SU-DHL-6 (cell line): ENCODE data around the gene MAP4K3.

Experiments used
- H2AFZ ChIP-seq: fragments of 200-600 bp; sonication (generic); 2 replicates; pipeline ENCODE4 v1.6.1; 2014; ENCODE audit warnings: low read depth, mild to moderate bottlenecking, moderate library complexity, mixed read lengths, antibody characterized with exemption, low read length; ENCODE audit not compliant: severe bottlenecking
- H3F3A ChIP-seq: fragments of 200-600 bp; shearing (Covaris generic); 2 replicates; pipeline ENCODE4 v1.6.0; 2016; ENCODE audit warnings: antibody characterized with exemption, mild to moderate bottlenecking; ENCODE audit not compliant: insufficient read depth
- H3K27ac ChIP-seq: fragments of 200-600 bp; sonication (generic); 2 replicates; pipeline ENCODE4 v1.5.1; 2016; ENCODE audit warnings: low read depth, mild to moderate bottlenecking, low read length, moderate library complexity, mixed read lengths
- H3K27me3 ChIP-seq: fragments of 200-600 bp; sonication (generic), shearing (Covaris generic); 2 replicates; pipeline ENCODE4 v1.6.0; 2014; ENCODE audit warnings: mild to moderate bottlenecking, low read length
- H3K36me3 ChIP-seq: fragments of 200-600 bp; sonication (generic); 2 replicates; pipeline ENCODE4 v1.6.1; 2014; ENCODE audit warnings: mild to moderate bottlenecking, low read length, mixed read lengths
- H3K4me2 ChIP-seq: fragments of 300-600, 200-600 bp; shearing (Covaris generic), sonication (generic); 2 replicates; pipeline ENCODE4 v1.6.0; 2014; ENCODE audit warnings: low read length, low read depth, mild to moderate bottlenecking; ENCODE audit not compliant: poor library complexity, severe bottlenecking
- H3K4me3 ChIP-seq: fragments of 200-600 bp; sonication (generic); 2 replicates; pipeline ENCODE4 v1.5.1; 2014; ENCODE audit warnings: antibody characterized with exemption, low read length, mild to moderate bottlenecking, mixed read lengths; ENCODE audit not compliant: insufficient read depth, poor library complexity, severe bottlenecking
- H3K79me2 ChIP-seq: fragments of 200-600 bp; sonication (generic); 2 replicates; pipeline ENCODE4 v1.6.1; 2014; ENCODE audit warnings: mild to moderate bottlenecking, low read length, moderate library complexity; ENCODE audit not compliant: insufficient read depth
- H3K9ac ChIP-seq: fragments of 200-600 bp; sonication (generic); 2 replicates; pipeline ENCODE4 v1.7.0; 2014; ENCODE audit warnings: mild to moderate bottlenecking, low read length
- H3K9me2 ChIP-seq: fragments of 200-600 bp; sonication (generic); replicated peaks from 2 replicates; pipeline ENCODE4 v1.6.1; 2014; ENCODE audit warnings: low read length; ENCODE audit not compliant: insufficient read depth
- H3K9me3 ChIP-seq: fragments of 200-600 bp; sonication (generic); 2 replicates; pipeline ENCODE4 v1.6.1; 2014; ENCODE audit warnings: low read length, mixed read lengths; ENCODE audit not compliant: insufficient read depth
- H4K20me1 ChIP-seq: fragments of 200-600 bp; sonication (generic); 2 replicates; pipeline ENCODE4 v1.6.1; 2014; ENCODE audit warnings: low read depth, mild to moderate bottlenecking, antibody characterized with exemption, low read length, moderate library complexity, mixed read lengths
- EZH2phosphoT487 ChIP-seq: fragments of 200-600 bp; sonication (generic), shearing (Covaris generic); conservative IDR thresholded peaks from 2 replicates; pipeline ENCODE4 v1.6.1; 2018; ENCODE audit warnings: mild to moderate bottlenecking, antibody characterized with exemption, low read length, moderate library complexity, mixed read lengths
- TF ChIP-seq, protein P1 (sequence below): fragments of 200-600 bp; sonication (generic); IDR thresholded peaks from one replicate; pipeline ENCODE4 v1.5.1; 2017; ENCODE audit warnings: antibody characterized with exemption, mild to moderate bottlenecking, low read length, moderate library complexity; ENCODE audit not compliant: insufficient read depth, poor library complexity, severe bottlenecking

The MAP4K3 gene

DNA sequence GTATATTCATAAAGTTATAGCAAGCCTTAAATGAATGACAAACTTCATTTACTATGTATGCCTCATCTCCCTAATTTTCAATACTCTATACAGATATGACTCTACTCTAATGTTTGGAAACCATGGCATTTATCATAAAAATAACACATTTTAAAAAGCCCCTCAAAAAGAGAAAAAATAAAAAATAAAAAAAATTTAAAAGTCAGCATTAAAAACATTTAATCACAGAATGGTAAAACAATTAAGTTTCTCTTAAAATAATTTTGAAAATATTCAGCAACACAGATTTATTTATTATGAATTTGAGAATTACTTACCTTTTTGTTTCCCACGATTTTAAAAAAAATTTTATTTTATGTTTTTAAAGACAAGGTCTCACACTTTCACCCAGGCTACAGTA, 128.3 kb downstream of the MAP4K3 start:
- H2AFZ ChIP-seq, result no peak overlapping the region
- H3K27ac ChIP-seq, result no peak overlapping the region
- no peaks in the 10 kb centered on the region for H3K9me2 ChIP-seq
- no peak overlapping the region for H3K4me3 ChIP-seq
- no peak for TF ChIP-seq EZH2phosphoT487
- TF ChIP-seq, protein P1, sequence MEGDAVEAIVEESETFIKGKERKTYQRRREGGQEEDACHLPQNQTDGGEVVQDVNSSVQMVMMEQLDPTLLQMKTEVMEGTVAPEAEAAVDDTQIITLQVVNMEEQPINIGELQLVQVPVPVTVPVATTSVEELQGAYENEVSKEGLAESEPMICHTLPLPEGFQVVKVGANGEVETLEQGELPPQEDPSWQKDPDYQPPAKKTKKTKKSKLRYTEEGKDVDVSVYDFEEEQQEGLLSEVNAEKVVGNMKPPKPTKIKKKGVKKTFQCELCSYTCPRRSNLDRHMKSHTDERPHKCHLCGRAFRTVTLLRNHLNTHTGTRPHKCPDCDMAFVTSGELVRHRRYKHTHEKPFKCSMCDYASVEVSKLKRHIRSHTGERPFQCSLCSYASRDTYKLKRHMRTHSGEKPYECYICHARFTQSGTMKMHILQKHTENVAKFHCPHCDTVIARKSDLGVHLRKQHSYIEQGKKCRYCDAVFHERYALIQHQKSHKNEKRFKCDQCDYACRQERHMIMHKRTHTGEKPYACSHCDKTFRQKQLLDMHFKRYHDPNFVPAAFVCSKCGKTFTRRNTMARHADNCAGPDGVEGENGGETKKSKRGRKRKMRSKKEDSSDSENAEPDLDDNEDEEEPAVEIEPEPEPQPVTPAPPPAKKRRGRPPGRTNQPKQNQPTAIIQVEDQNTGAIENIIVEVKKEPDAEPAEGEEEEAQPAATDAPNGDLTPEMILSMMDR, result no peak
- no peaks in the 10 kb centered on the region for H3K36me3 ChIP-seq
- no peaks in the 10 kb centered on the region for H3K9me3 ChIP-seq
- H3K4me2 ChIP-seq, result no peak overlapping the region
- no peaks in the 10 kb centered on the region for H4K20me1 ChIP-seq
- no peaks in the 10 kb centered on the region for H3F3A ChIP-seq
- no peaks in the 10 kb centered on the region for H3K79me2 ChIP-seq
- H3K27me3 ChIP-seq, result no peaks in the 10 kb centered on the region
- no peak overlapping the region for H3K9ac ChIP-seq

- H3K27ac ChIP-seq, result no peak overlapping the region
Measured at GRCh38 chr2:39306626-39307025, 130.5 kb downstream of the MAP4K3 start.

GRCh38 chr2:39304729-39305128, 132.4 kb downstream of the MAP4K3 start:
- H3F3A ChIP-seq, result no peaks in the 10 kb centered on the region
- H3K79me2 ChIP-seq, result no peaks in the 10 kb centered on the region
- no peaks in the 10 kb centered on the region for H3K9me2 ChIP-seq
- H3K9me3 ChIP-seq, result no peaks in the 10 kb centered on the region
- H3K4me2 ChIP-seq, result no peak overlapping the region
- TF ChIP-seq, protein P1, result no peak
- no peak for TF ChIP-seq EZH2phosphoT487
- no peak overlapping the region for H3K9ac ChIP-seq
- no peaks in the 10 kb centered on the region for H3K36me3 ChIP-seq
- no peaks in the 10 kb centered on the region for H4K20me1 ChIP-seq
- H3K4me3 ChIP-seq, result no peak overlapping the region
- H3K27me3 ChIP-seq, result no peaks in the 10 kb centered on the region
- no peak overlapping the region for H3K27ac ChIP-seq
- H2AFZ ChIP-seq, result no peak overlapping the region

More at GRCh38 chr2:39306626-39307025, 130.5 kb downstream of the MAP4K3 start:
- H2AFZ ChIP-seq, result no peak overlapping the region
- H3K4me3 ChIP-seq, result no peak overlapping the region
- H4K20me1 ChIP-seq, result no peaks in the 10 kb centered on the region
- no peaks in the 10 kb centered on the region for H3K9me3 ChIP-seq
- H3K79me2 ChIP-seq, result no peaks in the 10 kb centered on the region
- H3K36me3 ChIP-seq, result no peaks in the 10 kb centered on the region
- no peak for TF ChIP-seq EZH2phosphoT487
- TF ChIP-seq, protein P1, result no peak
- no peaks in the 10 kb centered on the region for H3K9me2 ChIP-seq
- no peak overlapping the region for H3K9ac ChIP-seq
- H3K27me3 ChIP-seq, result no peaks in the 10 kb centered on the region
- H3K4me2 ChIP-seq, result no peak overlapping the region
- no peaks in the 10 kb centered on the region for H3F3A ChIP-seq
